Stromal cell of bone marrow (primary cell): ENCODE results near the gene LAMC1.

Experiments
- DNase-seq: peaks from one replicate; pipeline ENCODE4 v3.0.0-alpha.2; 2012; ENCODE audit warnings: low read depth

The LAMC1 gene

GRCh38 chr1:183194527-183195141 is 171.4 kb downstream of the LAMC1 start:
- no peak for DNase-seq

GRCh38 chr1:183195142-183195574 is 171.9 kb downstream of the LAMC1 start:
- DNase-seq: peak; percentile 38
